Mesenchymal stem cell (in vitro differentiated cells and primary cell): Measurements from ENCODE around the gene KRT4.

Source experiments
- DNase-seq: peaks from one replicate; pipeline ENCODE4 v3.0.0-alpha.2; 2013
- H2AFZ ChIP-seq: one replicate; pipeline ENCODE4 v1.6.1; 2013; ENCODE audit warnings: low read depth, mild to moderate bottlenecking, control low read depth, inconsistent platforms, low read length, moderate library complexity
- H2AK5ac ChIP-seq: 2 replicates; pipeline ENCODE4 v1.6.1; 2013; ENCODE audit warnings: low read length, moderate library complexity, mild to moderate bottlenecking, inconsistent platforms; ENCODE audit not compliant: severe bottlenecking
- H2BK120ac ChIP-seq: one replicate; pipeline ENCODE4 v1.6.1; 2013; ENCODE audit warnings: low read depth, mild to moderate bottlenecking, inconsistent platforms, low read length, moderate library complexity
- H2BK12ac ChIP-seq, 2 experiments: one replicate each; pipeline ENCODE4 v1.6.1; 2013; ENCODE audit warnings: inconsistent platforms in 2 of 2, low read length in 2 of 2, mild to moderate bottlenecking in 2 of 2, moderate library complexity in 2 of 2, control low read depth in 1 of 2
- H2BK15ac ChIP-seq: one replicate; pipeline ENCODE4 v1.6.1; 2013; ENCODE audit warnings: mild to moderate bottlenecking, low read depth, inconsistent platforms; ENCODE audit not compliant: poor library complexity, severe bottlenecking
- H2BK5ac ChIP-seq: 2 replicates; pipeline ENCODE4 v1.6.1; 2013; ENCODE audit warnings: low read depth, mild to moderate bottlenecking, low read length, control low read depth, inconsistent platforms; ENCODE audit not compliant: poor library complexity, severe bottlenecking
- H3K14ac ChIP-seq, 2 experiments: one replicate each; pipeline ENCODE4 v1.6.1; 2013; ENCODE audit warnings: inconsistent platforms in 2 of 2, low read length in 2 of 2, control low read depth in 1 of 2, mild to moderate bottlenecking in 1 of 2, moderate library complexity in 1 of 2
- H3K18ac ChIP-seq, 2 experiments: one replicate each; pipeline ENCODE4 v1.6.1; 2013; ENCODE audit warnings: inconsistent platforms in 2 of 2, low read length in 2 of 2, control low read depth in 1 of 2, low read depth in 1 of 2, mild to moderate bottlenecking in 1 of 2
- H3K23ac ChIP-seq, 2 experiments: one replicate each; pipeline ENCODE4 v1.6.1; 2013; ENCODE audit warnings: inconsistent platforms in 2 of 2, low read length in 2 of 2, mild to moderate bottlenecking in 2 of 2, moderate library complexity in 2 of 2, control low read depth in 1 of 2
- H3K27ac ChIP-seq: 2 replicates; pipeline ENCODE4 v1.5.1; 2013; ENCODE audit warnings: mild to moderate bottlenecking, moderate library complexity, low read length, control low read depth, inconsistent platforms; ENCODE audit not compliant: poor library complexity, severe bottlenecking
- H3K27me3 ChIP-seq, 2 experiments: 2 replicates each; pipeline versions ENCODE4 v1.6.1 to v1.7.0; 2013; ENCODE audit warnings: low read length in 2 of 2, mild to moderate bottlenecking in 2 of 2, moderate library complexity in 2 of 2, control low read depth in 1 of 2, inconsistent platforms in 1 of 2; ENCODE audit not compliant: control insufficient read depth in 1 of 2, insufficient read depth in 1 of 2
- H3K36me3 ChIP-seq, 2 experiments: 2 replicates each; pipeline versions ENCODE4 v1.6.1 to v1.7.0; 2013; ENCODE audit warnings: low read length in 2 of 2, control low read depth in 1 of 2, inconsistent platforms in 1 of 2, low read depth in 1 of 2, mild to moderate bottlenecking in 1 of 2; ENCODE audit not compliant: insufficient read depth in 2 of 2, control insufficient read depth in 1 of 2
- H3K4ac ChIP-seq, 2 experiments: one replicate each; pipeline ENCODE4 v1.6.1; 2013; ENCODE audit warnings: inconsistent platforms in 2 of 2, low read length in 2 of 2, mild to moderate bottlenecking in 2 of 2, moderate library complexity in 2 of 2, control low read depth in 1 of 2, low read depth in 1 of 2
- H3K4me1 ChIP-seq: 2 replicates; pipeline ENCODE4 v1.6.1; 2013; ENCODE audit warnings: low read depth, low read length, control low read depth; ENCODE audit not compliant: control insufficient read depth, insufficient read depth
- H3K4me2 ChIP-seq: 2 replicates; pipeline ENCODE4 v1.6.1; 2013; ENCODE audit warnings: low read length, mild to moderate bottlenecking, inconsistent platforms; ENCODE audit not compliant: poor library complexity, severe bottlenecking
- H3K4me3 ChIP-seq, 2 experiments: 2 replicates each; pipeline versions ENCODE4 v1.5.1 to v1.7.0; 2013; ENCODE audit warnings: low read length in 2 of 2, mild to moderate bottlenecking in 2 of 2, control low read depth in 1 of 2, low read depth in 1 of 2; ENCODE audit not compliant: insufficient read depth in 1 of 2
- H3K79me1 ChIP-seq: replicated peaks from 2 replicates; pipeline ENCODE4 v1.6.1; 2013; ENCODE audit warnings: mild to moderate bottlenecking, control low read depth, low read length, inconsistent platforms; ENCODE audit not compliant: poor library complexity, severe bottlenecking
- H3K9ac ChIP-seq: 2 replicates; pipeline ENCODE4 v1.7.0; 2013; ENCODE audit warnings: mild to moderate bottlenecking, low read length, moderate library complexity
- H3K9me3 ChIP-seq: 2 replicates; pipeline ENCODE4 v1.7.0; 2013; ENCODE audit warnings: mild to moderate bottlenecking, low read length; ENCODE audit not compliant: control insufficient read depth
- H4K8ac ChIP-seq: one replicate; pipeline ENCODE4 v1.6.1; 2013; ENCODE audit warnings: inconsistent platforms, mild to moderate bottlenecking, low read length, moderate library complexity
- H4K91ac ChIP-seq: one replicate; pipeline ENCODE4 v1.6.1; 2013; ENCODE audit warnings: mild to moderate bottlenecking, low read length, inconsistent platforms
- WGBS: methylation state at CpG from one replicate; pipeline ENCODE4 v1.1.7; 2013; ENCODE audit warnings: mixed read lengths; 5-methylcytosine and 5-hydroxymethylcytosine counted together

KRT4 gene

DNA sequence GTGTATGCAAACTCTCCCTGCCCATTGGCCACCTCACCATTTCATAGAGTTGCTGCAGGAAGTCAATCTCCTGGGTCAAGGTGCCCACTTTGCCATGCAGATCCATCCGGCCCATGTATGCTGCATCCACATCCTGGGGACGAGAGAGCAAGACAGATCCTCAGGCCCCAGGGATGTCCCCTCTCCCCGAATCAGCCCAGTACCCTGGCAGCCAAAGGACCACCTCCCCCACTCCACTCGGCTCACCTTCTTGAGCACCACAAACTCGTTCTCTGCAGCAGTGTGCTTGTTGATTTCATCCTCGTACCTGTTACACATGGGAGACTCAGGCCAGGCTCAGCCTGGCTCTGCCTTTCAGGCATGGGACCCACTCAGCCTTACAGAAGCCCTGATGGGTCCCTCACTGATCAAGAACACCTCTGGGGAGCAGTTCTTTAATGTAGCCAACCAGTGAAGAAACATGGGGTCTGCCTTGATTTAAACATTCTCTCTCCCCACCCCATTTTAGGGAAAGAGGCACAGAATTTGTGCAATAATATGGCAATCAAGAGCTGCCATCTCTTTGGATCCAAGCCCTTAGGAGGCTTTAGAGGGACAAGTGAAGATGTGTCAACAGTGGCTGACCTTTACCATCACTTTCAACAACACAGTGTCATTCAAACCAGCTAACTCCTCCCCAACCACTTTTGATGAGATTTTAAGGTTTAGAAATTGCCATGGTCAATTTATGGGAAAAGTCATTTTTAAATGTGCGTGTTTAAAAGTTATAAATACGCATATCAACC lies 16.3 kb upstream of the KRT4 start:
- DNase-seq = no peak
- no peak overlapping the region for H2BK15ac ChIP-seq
- no peak overlapping the region for H2AFZ ChIP-seq
- no peak overlapping the region for H3K18ac ChIP-seq
- no peak overlapping the region for H3K9ac ChIP-seq
- H3K4me3 ChIP-seq = no peak overlapping the region
- H3K23ac ChIP-seq = no peak overlapping the region
- H3K36me3 ChIP-seq = no peaks in the 10 kb centered on the region
- H3K14ac ChIP-seq = no peak overlapping the region
- no peak overlapping the region for H2BK5ac ChIP-seq
- no peak overlapping the region for H3K27ac ChIP-seq
- no peaks in the 10 kb centered on the region for H3K79me1 ChIP-seq
- peaks cover 12% of the 10 kb centered on the region for H3K4me1 ChIP-seq
- no peak overlapping the region for H4K8ac ChIP-seq
- H3K9me3 ChIP-seq = no peaks in the 10 kb centered on the region
- H2BK120ac ChIP-seq = no peak overlapping the region
- no peak overlapping the region for H3K4ac ChIP-seq
- H2AK5ac ChIP-seq = peak overlapping the region; percentile 1
- 75% methylated on average over 6 of the region's 8 CpGs for WGBS
- no peak overlapping the region for H3K4me2 ChIP-seq
- no peak overlapping the region for H2BK12ac ChIP-seq
- no peak overlapping the region for H4K91ac ChIP-seq
- peaks cover 0 to 21% of the 10 kb centered on the region in 2 experiments for H3K27me3 ChIP-seq

GRCh38 chr12:52828591-52829021 lies 14.7 kb upstream of the KRT4 start:
- Histone ChIP-seq H3K4me3 (no peak overlapping the region), H3K27ac (peak overlapping the region; percentile 80), H2BK15ac (no peak overlapping the region), H2BK5ac (no peak overlapping the region), H3K4me1 (peaks cover 12% of the 10 kb centered on the region), H2BK120ac (no peak overlapping the region), H2BK12ac (no peak overlapping the region), H4K8ac (no peak overlapping the region), H3K36me3 (no peaks in the 10 kb centered on the region), H3K23ac (no peak overlapping the region), H3K14ac (no peak overlapping the region), H4K91ac (no peak overlapping the region), H3K79me1 (no peaks in the 10 kb centered on the region), H3K4me2 (no peak overlapping the region), H3K9me3 (no peaks in the 10 kb centered on the region), H2AFZ (no peak overlapping the region), H3K4ac (no peak overlapping the region), H2AK5ac (no peak overlapping the region), H3K18ac (no peak overlapping the region), H3K9ac (no peak overlapping the region), H3K27me3 (peaks cover 0 to 26% of the 10 kb centered on the region in 2 experiments)
- WGBS = 24% methylated on average over 2 of the region's 2 CpGs
- no peak for DNase-seq

DNA sequence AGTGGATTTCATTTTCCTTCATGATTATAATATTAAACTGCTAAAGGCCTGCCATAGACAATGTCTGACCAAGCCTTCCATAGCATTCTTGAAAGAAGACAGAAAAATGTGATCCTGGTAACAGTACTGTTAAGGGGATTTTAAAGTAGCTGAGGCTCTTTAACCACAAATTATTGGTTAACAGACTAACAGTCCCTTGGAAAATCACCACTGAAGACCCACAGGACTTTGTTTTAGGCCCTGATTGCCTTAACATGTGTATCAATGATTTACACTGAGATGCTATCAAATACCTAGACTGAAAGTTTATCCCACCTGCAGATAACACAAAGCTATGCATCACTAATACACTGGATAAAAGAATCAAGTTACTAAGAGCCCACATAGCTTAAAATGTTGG lies 14.2 kb upstream of the KRT4 start:
- Histone ChIP-seq H3K79me1 (no peaks in the 10 kb centered on the region), H3K36me3 (no peaks in the 10 kb centered on the region), H4K91ac (no peak overlapping the region), H3K23ac (no peak overlapping the region), H3K4me1 (peaks cover 10% of the 10 kb centered on the region), H2BK15ac (no peak overlapping the region), H3K4me3 (no peak overlapping the region), H3K9ac (no peak overlapping the region), H2BK12ac (no peak overlapping the region), H2AFZ (no peak overlapping the region), H2BK120ac (no peak overlapping the region), H2AK5ac (no peak overlapping the region), H3K18ac (no peak overlapping the region), H4K8ac (no peak overlapping the region), H3K14ac (no peak overlapping the region), H3K4ac (no peak overlapping the region), H3K27me3 (peaks cover 0 to 28% of the 10 kb centered on the region in 2 experiments), H2BK5ac (peak overlapping the region; percentile 54), H3K9me3 (no peaks in the 10 kb centered on the region), H3K4me2 (no peak overlapping the region), H3K27ac (peak overlapping the region; percentile 80)
- DNase-seq = no peak

DNA sequence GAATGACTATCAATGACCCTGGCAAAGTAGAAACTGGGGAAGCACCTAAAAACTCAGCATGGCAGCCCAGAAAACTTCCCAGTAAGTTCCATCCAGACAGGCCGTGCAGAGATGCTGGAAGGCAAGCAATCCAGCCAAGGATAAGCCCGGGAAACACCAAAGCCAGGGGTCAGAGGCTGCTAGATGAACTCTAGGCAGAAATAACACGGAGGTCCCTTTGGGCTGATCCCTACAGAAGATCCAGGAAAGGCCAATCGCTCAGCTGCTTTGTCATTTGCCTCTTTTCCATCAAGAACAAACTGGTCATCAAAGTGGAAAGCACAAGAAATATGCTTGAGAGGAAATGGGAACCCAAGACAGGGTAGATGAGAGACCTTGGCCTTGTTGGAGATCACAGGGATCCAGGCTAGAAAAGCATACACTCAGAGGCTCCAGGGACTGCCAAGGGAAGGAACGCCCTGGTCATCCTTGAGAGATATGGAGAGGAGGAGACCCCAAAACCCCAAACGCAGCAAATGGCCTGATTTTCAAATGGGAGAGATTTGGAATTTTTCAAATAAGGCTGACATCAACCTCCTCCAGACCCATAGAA lies 13.7 kb upstream of the KRT4 start:
- DNase-seq = no peak
- H2BK120ac ChIP-seq = no peak overlapping the region
- peak overlapping the region; percentile 80 for H2AK5ac ChIP-seq
- H3K4me2 ChIP-seq = no peak overlapping the region
- H3K4me1 ChIP-seq = peaks cover 10% of the 10 kb centered on the region
- no peak overlapping the region for H3K23ac ChIP-seq
- H4K91ac ChIP-seq = no peak overlapping the region
- H2BK12ac ChIP-seq = no peak overlapping the region
- no peak overlapping the region for H3K4me3 ChIP-seq
- H4K8ac ChIP-seq = no peak overlapping the region
- no peak overlapping the region for H3K9ac ChIP-seq
- H3K79me1 ChIP-seq = no peaks in the 10 kb centered on the region
- peak overlapping the region; percentile 54 for H2BK5ac ChIP-seq
- H3K14ac ChIP-seq = no peak overlapping the region
- H3K27ac ChIP-seq = peak overlapping the region; percentile 80
- WGBS = 71% methylated on average over 5 of the region's 6 CpGs
- H3K18ac ChIP-seq = no peak overlapping the region
- H2BK15ac ChIP-seq = no peak overlapping the region
- peaks cover 0 to 29% of the 10 kb centered on the region in 2 experiments for H3K27me3 ChIP-seq
- no peaks in the 10 kb centered on the region for H3K9me3 ChIP-seq
- no peaks in the 10 kb centered on the region for H3K36me3 ChIP-seq
- H2AFZ ChIP-seq = no peak overlapping the region
- no peak overlapping the region for H3K4ac ChIP-seq
